Epithelial cell of proximal tubule (primary cell): ENCODE measurements around the gene ABLIM2. TPM values are rescaled to one million over a fixed set of nuclear protein-coding genes. Genes with fewer than 3 reads are reported as not detected.

Experiments
- DNase-seq: peaks from one replicate; pipeline ENCODE4 v3.0.0-alpha.2; 2011; ENCODE audit warnings: low read depth
- H3K4me3 ChIP-seq: 2 replicates; pipeline ENCODE4 v1.5.1; 2011; ENCODE audit warnings: low read depth, mild to moderate bottlenecking, low read length
- total RNA-seq: library from RNA; depleted of rRNA; stranded (reverse); fragments of >200 nt; gene quantifications from 2 replicates; pipeline ENCODE4 v1.2.3, GENCODE V29; 2015
- TF ChIP-seq, protein P1 (sequence below): conservative IDR thresholded peaks from 2 replicates; pipeline ENCODE4 v1.5.1; 2012; ENCODE audit warnings: low read depth, mild to moderate bottlenecking, low read length

The ABLIM2 gene
- total RNA-seq, 1 donor from 2014 or later = 1.0 TPM

DNA sequence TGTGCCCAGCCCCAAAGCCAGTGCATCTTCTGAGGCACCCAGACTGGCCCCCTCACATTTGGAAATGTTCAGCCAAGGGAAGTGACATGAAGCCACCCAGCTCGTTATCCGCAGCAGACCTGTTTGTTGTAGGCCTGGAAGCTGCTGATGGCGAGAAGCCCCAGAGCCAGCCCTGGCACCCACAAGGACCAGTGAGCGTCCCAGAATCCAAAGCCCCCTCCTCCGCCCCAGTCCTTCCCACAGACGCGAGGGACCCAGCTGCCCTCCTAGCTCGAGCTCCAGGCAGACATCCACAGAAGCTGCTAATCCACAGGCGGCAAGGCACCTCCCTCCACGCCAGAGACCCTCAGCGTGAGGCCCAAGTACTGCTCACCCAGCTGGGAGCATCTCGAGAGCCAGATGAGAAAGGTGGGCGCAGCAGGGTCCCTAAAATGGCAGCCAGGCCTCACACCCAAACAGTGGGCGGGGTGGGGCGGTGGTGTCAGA is 7.4 kb downstream of the ABLIM2 start:
- no peak overlapping the region for H3K4me3 ChIP-seq
- no peak for DNase-seq
- TF ChIP-seq, protein P1, sequence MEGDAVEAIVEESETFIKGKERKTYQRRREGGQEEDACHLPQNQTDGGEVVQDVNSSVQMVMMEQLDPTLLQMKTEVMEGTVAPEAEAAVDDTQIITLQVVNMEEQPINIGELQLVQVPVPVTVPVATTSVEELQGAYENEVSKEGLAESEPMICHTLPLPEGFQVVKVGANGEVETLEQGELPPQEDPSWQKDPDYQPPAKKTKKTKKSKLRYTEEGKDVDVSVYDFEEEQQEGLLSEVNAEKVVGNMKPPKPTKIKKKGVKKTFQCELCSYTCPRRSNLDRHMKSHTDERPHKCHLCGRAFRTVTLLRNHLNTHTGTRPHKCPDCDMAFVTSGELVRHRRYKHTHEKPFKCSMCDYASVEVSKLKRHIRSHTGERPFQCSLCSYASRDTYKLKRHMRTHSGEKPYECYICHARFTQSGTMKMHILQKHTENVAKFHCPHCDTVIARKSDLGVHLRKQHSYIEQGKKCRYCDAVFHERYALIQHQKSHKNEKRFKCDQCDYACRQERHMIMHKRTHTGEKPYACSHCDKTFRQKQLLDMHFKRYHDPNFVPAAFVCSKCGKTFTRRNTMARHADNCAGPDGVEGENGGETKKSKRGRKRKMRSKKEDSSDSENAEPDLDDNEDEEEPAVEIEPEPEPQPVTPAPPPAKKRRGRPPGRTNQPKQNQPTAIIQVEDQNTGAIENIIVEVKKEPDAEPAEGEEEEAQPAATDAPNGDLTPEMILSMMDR = no peak

GRCh38 chr4:8150152-8151090 is 8.2 kb downstream of the ABLIM2 start:
- no peak overlapping the region for H3K4me3 ChIP-seq
- no peak for DNase-seq
- TF ChIP-seq, protein P1 = no peak

DNA sequence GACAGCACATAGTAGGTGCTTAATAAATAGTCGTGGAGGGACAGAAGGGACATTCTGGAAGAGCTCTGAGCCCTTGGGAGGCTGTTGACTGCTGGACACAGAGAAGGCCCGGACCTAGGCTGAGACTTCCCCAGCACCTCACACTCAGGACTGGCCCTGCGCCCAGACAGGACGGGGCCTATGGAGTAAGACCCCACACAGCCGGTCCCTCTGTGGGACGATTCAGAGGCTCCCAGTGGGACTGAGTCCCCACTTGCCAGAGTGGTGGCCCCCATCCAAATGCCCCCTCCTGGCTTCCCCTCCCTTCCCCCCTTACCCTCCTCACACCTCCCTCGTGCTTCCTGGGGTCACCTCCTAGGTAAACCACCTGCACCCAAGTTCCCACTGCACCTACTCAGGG is 8.9 kb downstream of the ABLIM2 start:
- TF ChIP-seq, protein P1 = no peak
- DNase-seq = no peak
- H3K4me3 ChIP-seq = no peak overlapping the region

GRCh38 chr4:8148785-8149435 is 9.7 kb downstream of the ABLIM2 start:
- TF ChIP-seq, protein P1 = no peak
- DNase-seq = no peak
- no peak overlapping the region for H3K4me3 ChIP-seq

GRCh38 chr4:8148159-8148558 is 10.5 kb downstream of the ABLIM2 start:
- TF ChIP-seq, protein P1 = no peak
- DNase-seq = no peak
- H3K4me3 ChIP-seq = no peak overlapping the region

DNA sequence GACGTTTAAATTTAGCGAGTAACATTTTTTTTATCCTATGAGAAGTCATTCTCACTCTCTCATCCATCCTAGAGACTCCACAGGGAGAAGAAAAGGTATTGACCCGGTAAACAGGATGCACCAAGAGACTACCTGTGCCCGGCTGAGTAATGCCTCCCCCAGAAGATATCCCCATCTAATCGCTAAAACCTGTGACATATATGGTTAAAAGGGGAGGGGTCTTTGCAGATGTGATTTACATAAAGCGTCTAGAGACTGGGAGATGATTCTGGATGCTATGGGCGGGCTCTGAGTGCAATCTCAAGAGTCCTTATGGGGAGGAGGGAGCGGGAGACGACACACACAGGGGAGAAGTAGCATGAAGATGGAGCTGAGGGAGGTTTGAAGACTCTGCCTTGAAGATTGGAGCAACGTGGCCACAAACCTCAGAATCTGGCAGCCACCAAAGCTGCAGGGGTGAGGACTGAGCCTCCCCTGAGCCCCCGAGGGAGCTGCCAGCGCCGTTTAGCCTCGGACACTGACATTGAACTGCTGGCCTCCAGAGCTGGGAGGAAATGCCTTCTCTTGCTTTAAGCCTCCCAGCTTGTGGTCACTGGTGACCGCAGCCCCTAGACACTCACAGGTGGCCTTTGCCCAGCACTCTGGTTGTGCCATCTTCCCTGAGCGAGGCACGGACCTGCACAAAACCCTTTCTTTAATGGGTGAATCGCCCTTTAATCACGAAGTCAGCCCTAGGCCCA is 11.2 kb downstream of the ABLIM2 start:
- TF ChIP-seq, protein P1 = no peak

More for the DNA sequence above, 11.2 kb downstream of the ABLIM2 start:
- H3K4me3 ChIP-seq = no peak overlapping the region
- DNase-seq = no peak
